CD4-positive, alpha-beta T cell treated with Interleukin-4 for 4 hours (primary cell): ENCODE results near the gene DGCR8.

Experiments used
- DNase-seq: peaks from one replicate; pipeline ENCODE4 v3.0.0-alpha.2; 2020

DGCR8 gene

GRCh38 chr22:20127318-20127868, 47.4 kb downstream of the DGCR8 start:
- no peak for DNase-seq

DNA sequence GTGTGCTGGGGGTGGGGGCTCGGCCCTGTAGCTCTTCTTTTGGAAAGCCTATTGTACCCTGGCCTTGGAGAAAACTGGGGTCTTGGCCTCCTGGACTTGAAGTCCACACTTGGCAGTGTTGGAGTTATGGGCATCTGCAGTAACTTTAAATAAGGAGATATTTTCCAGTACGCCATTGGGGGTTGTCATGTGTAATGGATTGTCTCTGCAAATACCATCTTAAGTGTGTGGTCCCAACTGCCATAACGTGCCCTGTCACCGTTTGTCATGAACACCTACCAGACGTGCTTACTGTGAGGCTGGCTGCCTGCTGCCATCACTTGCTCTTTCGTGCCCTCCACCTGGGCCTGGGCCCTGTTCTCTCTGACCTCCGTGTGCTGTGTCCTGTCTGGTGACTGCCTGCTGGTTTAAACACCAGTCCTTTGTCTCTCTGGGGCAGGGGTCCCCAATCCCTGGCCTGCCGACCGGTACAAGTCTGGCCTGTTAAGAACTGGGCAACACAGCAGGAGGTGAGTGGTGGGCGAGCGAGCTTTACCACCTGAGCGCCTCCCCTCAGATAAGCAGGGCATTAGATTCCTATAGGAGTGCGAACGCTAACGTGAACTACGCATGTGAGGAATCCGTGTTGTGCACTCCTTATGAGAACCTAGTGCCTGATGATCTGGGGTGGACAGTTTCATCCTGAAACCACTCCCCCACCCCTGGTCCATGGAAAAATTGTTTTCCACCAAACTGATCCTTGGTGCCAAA, 48.0 kb downstream of the DGCR8 start:
- no peak for DNase-seq

DNA sequence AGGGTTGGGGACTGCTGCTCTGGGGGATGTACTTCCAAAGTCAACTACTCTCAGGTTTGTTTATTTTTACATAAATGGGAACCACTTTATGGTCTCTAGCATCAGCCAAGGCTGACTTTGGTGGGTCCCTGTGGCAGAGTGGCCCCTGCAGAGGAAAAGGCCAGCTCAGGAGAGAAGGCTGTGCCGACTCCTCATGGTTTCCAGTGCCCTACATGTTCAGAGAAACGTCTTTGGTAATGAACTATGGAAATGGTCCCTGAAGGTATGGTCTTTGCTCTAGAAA, 48.5 kb downstream of the DGCR8 start:
- no peak for DNase-seq

DNA sequence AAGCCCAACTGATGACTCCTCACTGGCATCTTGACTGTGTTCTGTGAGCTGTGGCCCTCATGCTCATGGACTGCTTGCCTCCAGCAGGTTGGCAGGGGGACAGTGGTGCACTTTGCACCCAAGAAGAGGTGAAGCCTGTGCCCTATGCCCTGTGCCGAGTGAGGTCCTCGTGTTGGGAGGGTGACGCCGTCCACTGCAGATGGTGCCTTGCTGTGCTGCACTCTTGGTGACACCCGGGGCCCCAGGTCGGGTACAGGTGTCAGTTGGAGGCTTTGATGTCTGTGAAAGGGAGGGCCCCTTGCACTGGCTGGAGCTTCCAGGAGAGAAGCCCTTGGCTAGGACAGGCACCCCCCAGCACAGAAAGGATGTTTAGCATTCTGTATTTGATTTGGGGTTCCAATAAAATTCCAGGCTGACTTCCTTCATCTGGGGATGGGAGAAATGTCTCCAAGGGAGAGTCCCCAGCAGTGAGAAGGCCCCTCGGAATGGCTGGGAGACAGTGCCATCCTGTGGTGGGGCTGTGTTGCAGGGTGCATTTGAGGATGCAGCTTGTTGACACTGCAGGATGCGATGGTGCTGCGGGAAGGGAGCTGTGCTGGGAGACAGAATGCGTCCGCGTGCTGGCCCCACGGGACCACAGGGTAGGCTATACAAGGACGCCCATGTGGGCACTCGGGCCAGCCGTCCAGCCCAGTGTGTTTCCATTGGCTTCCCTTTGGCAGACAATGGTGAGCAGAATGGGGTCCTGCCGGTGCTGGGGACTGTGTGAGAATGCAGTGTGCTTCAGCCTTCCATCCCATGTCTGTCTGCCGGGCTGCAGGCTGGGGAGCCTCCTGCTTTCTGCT, 49.1 kb downstream of the DGCR8 start:
- peak; percentile 48 for DNase-seq

DNA sequence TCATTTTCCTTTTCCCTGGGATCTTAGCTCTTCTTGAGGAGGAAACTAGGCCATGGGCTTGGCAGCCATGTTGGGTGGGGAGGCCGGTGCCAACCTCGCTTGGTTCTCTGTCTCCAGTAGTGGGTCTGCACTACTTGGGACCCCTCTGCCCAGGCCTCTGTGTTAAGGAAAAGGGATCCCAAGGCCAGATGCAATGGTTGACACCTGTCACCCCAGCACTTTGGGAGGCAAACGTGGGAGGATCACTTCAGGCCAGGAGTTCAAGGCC, 49.6 kb downstream of the DGCR8 start:
- DNase-seq: no peak

DNA sequence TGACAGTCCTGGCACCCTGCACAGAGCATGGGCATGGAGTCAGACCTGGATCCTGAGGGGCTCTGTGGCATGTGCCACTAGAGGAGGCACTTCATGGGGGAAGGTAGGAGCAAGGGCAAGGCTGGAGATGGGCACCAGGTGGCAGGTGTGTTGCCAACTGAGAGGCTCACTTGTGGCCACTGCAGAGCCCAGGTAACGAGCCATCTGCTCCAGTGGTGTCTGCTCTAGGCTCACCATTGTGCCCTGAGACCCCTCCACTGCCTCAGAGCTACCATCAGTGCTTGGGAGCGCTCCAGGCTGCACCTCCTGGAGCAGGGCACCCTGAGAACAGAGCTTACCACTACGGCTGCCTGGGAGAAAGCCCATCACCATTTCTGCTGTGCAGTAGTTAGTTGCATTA, 50.3 kb downstream of the DGCR8 start:
- DNase-seq: no peak

DNA sequence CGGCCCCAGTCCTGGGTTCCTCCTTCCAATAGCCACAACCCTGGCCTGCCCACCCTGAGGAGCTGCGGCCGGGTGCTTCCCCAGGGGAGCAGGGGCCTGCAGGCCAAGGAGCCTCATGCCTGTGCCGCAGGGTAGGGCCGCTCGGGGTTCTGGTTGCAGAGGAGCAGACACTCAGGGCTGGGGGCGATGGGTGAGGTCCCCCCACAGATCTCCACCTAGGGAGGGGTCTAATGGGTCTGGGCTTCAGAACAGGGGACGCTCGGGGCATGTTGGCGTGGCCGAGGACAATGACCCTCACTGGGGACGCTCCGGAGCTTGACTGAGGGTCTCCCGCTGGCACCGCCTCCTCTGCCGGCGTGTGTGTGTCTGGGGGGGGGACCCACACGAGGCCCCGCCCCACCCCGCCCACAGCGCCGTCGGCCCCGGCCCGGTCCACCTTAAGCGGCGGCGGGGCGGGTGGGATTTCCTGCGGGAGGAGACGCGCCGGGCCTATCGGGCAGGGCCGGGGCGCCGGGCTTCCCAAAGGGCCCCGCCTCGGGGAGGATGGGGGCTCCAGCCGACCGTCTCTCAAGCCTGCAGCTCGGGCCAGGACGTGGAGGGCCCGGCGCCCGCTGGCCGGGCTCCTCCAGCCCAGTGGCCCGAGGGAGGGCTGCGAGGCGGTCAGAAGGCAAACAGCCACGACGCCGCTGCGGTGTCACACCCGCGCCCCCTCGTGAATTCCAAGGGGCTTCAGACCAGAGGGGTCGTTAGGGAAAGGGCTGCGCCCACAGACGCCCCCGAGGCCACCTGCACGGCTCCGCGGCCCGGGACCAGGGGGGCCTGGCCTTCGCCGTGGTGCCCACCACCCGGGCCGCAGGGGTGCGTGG, 50.9 kb downstream of the DGCR8 start:
- DNase-seq: peak; percentile 73

DNA sequence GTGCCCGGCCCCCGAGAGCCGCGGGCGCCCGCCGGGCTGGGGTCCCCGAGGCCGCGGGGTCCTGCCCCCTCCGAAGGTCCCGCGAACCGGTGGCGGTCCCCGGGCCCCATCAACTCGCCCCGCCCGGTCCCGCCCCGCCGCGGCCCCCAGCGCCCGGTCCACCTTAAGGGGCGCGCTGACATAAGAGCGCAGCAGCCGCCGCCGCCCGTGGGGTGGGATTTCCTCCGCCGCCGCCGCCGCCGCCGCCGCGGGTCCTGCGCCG, 51.5 kb downstream of the DGCR8 start, which contains the start of gene ZDHHC8:
ZDHHC8 (plus strand) TSS at position 208 of the 262 bp plus-strand sequence. CDS start 144 bp downstream, outside the sequence.
- DNase-seq: no peak

DNA sequence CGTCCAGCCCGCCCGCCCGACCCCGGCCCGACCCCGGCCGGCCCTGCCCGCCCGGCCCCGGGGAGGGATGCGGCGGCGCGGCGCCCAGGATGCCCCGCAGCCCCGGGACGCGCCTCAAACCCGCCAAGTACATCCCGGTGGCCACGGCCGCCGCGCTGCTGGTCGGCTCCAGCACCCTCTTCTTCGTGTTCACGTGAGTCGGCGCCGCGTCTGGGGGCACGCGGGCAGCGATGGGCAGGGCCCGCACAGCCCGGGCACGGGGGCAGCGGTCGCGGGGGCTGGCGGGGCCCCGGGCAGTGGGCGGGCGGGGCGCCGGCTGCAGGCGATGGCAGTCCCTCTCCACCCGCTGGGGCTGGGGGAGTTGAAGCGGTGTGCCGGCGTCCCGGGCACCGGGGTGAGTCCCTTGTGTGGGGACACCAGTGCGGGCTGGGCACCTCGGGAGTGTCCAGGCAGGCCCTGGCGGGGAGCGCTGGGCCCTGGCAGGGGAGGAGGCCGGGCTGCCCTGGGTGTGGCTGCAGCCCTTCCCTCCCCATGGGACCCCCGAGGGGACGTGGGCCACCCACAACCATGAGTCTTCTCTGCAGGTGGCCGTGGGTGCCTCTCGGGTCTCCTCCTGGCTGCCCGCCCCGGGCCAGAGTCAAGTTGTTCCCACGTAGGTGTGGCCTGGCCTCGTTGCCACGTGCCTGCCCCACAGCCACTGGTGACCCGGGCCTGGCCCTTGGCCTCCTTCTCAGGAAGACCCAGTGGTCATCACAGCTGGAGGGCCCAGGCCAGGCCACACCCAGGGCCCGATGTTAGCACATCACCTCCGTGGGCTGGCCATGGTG, 52.0 kb downstream of the DGCR8 start:
- no peak for DNase-seq

DNA sequence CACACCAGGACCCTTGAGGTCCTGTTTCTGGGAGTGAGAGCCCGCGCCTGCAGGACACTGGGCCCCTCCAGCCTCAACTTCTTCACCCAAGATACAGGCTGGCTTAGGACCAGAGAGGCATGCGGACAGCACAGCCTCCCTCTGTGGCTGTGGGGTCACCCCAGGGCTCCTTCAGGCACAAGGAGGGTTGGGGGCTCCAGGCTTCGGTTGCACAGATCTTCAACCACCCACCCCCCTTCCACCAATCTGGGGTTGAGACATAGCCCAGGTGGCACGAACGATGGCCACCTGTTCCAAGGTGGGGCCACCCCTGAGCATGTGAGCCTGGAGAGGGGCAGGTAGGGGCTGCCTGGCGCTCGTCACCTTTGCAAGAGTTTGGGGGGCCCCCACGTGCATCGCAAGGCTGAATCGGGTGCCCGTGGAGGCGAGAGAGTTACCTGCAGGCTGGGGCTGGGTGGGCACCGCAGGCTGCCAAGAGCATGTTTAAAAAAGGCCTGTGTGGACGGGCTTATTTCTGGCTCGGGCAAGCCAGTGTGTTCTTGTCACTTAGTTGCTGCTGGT, 52.7 kb downstream of the DGCR8 start:
- no peak for DNase-seq

DNA sequence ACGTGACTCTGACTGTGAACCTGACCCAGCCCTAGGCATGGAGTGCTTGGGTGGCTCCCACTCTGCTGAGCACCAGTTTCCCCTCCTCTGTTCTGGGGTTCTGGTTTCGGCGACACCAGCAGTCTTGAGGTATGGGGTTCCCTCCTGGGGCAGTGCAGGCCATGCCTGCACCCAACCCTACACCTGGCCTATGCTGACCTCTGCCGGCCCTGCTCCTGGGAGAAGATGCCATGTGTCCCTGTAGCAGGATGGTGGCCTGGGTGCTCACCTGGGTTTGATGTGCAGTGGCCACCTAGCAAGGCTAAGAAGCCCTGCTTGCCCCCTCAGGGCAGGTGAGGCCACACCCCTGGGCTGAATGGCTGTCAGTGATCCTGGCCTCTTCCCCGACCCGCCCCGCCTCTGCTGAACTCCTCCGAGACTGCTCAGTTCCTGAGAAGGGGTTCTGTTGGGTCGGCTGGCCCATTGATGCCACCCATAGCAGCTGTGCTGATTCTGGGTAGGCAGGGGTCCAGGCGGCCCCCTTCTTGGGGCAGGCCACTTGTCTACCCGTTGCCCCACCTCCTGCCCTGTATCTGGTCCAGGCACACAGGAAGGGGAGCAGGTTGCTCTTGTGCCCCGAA, 54.0 kb downstream of the DGCR8 start:
- no peak for DNase-seq

DNA sequence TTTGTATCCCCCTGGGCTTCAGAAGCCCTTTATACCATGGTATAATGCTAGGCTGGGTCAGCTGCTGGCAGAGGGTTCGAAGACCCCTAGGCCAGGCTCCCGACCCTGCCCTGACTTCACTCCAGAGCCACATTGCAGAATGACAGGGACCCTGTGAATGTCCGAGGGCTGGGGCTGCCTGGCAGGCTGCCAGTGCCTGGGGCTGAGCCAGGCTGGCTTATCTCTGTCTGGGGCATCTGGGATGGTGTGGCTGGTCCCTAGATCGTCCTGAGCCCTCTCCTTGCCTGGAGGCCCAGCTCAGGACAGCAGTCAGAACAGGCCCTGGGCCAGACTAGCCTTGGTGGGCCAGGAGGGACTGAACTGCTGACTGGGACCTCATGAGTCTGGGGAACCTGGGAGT, 55.2 kb downstream of the DGCR8 start:
- no peak for DNase-seq

DNA sequence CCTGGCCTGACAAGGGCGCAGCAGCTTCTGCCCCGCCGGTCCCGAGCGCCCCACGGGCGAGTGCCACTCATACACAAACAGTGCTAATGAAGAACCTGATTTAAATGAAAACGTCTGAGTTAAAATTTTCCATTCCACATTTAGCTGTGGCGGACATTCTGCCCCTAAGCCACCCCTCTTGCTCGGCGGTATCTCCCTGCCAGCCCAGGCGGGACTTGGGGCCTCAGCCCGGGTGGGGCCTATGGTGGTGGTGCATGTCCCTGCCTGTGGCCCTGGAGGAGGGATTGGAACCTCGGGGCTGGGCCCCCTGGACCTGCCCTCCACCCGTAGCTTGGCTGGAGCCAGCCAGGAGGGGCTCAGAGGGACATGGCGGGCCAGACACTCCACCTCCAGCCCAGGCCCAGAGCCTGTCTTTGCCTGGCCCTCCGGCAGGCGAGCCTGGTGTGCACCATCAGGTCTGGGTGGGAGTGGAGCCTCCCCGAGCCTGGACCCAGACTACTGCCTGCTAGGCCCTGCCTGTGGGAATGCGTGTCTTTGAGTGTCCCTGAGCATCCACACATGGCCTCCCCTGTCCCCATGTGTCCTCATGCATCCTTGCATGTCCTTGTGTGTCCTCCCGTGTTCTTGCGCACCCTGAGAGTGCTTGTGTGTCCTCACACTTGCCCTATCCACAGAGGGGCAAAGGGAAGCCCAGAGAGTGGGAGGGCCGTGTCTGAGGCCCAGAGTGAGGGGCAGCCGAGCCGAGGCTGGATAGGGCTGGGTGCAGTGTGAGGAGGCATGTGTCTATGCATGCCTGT, 56.0 kb downstream of the DGCR8 start:
- no peak for DNase-seq

DNA sequence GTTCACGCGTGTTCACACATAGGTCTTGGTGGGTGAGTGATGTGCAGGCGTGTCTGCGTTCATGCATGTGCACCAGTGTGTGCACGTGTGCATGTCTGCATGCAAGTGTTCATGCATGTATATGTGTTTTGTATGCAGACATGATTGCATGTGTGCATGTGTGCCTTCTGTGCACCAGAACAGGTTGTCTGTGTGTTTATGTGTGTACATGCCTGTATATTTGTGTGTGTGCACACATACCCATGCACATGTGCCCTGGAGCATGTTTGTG, 56.5 kb downstream of the DGCR8 start:
- no peak for DNase-seq

DNA sequence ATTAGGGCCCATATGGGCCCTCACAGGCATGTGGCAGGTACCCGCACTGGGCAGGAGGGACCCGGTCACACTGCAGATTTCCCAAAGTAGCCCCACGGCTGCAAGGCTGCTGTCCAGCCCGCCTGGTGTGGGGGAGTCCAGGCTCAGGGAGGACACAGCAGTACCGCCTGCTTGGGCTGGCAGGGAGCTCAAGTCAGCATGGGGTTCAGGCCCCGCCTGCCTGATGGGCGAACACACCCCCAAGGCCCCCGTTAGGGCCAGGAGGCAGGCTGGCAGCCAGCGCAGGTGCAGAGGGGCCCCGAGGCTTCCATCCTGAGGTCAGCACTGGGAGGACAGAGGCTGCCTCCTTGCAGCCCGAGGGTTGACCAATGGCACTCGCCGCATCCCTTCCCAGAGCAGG, 57.1 kb downstream of the DGCR8 start:
- DNase-seq: no peak

DNA sequence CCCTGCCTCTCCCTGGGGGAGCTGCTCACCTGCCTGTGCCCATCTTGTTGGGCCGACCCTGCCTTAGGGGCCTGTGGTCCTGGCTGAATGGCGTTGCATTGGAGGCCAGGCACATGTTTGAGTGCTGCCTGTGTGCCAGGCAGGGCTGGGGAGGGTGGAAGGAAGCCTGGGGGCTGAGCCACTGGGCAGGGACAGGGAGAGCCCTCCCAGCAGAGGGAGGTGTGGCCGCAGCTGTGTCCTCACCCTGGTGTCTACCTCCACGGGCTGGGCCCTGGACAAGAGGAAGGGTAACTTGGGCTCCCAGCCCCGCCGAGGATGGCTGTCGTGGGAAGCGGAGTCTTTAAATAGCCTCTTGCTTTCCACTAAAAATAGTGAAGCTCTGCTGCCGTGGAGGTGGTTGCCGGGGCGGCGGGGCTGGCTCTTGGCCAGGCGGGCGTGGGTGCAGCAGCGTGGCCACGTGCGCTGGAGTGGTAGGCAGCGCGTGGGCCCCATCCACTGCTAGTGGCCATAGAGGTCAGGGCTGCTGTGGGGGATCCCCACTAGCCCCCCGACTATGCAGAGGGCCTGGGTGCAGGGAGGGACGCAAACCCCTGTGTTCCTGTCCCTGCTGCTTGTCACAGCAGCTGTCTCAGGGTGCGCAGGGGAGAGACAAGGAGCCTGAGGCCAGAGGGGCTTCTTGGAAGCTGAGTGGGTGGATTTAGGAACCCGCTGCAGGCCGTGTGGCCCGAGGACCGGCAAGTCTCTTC, 57.8 kb downstream of the DGCR8 start:
- no peak for DNase-seq

DNA sequence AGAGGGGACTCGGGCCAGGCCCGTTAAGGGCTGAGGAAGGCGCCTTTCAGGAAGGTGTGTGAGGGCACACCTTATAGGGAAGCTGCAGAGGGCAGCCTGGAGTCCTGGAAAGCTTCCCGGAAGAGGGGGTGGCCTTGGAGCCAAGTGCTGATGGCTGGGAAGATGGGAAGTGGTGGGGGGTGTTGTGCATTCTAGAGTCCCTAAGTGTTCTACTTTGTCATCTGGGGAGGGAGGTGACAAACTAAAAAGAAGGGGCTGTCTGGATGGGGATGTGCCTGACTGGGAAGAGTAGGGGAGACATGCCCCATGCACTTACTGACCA, 58.3 kb downstream of the DGCR8 start:
- no peak for DNase-seq

DNA sequence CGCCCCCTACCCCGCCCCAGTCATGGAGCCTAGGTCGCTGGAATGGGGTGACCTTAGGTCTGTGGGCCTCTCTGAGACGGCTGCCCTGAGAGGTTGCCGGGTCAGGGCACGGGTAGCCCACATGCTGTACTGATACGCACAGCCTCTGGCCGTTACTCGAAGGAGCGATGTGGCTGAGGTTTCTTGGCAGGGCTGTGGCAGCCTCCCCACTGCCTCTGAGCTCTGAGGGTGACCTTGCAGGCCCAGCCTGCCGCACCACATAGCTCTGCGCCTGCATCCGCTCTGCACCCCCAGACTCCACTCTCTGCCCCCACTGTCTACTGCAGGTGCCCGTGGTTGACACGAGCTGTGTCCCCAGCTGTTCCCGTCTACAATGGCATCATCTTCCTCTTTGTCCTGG, 58.8 kb downstream of the DGCR8 start:
- no peak for DNase-seq

GRCh38 chr22:20139391-20140106, 59.5 kb downstream of the DGCR8 start:
- no peak for DNase-seq

GRCh38 chr22:20140107-20140445, 60.0 kb downstream of the DGCR8 start:
- no peak for DNase-seq
